Islet precursor cell (in vitro differentiated cells): ENCODE data around the gene OR2T34.
"Not testable (repeated sequence)": the region's sequence is repeated elsewhere in the genome, so short reads cannot be mapped to it uniquely, and the experiment has no call there.

ENCODE experiments used
- DNase-seq: peaks from one replicate; pipeline ENCODE4 v3.0.0-alpha.2; 2018

The OR2T34 gene

DNA sequence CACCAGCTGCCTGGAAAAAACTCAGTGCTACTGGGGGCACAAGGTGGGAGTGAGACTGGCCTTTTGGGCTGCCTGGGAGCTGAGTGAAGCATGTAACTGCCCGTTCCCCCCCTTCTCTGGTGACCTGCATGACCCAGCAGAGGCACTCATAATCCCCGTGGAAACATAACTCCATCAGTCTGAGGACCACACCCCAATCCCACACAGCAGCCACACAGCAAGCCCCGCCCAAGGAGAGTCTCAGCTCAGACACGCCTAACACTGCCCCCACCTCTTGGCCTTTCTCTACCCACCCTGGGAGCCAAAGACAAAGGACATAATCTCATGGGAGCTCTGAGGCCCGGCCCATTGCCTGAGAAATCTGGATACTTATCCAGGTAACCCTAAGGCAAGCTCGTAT, 23.5 kb downstream of the OR2T34 start:
- not testable (repeated sequence) for DNase-seq

DNA sequence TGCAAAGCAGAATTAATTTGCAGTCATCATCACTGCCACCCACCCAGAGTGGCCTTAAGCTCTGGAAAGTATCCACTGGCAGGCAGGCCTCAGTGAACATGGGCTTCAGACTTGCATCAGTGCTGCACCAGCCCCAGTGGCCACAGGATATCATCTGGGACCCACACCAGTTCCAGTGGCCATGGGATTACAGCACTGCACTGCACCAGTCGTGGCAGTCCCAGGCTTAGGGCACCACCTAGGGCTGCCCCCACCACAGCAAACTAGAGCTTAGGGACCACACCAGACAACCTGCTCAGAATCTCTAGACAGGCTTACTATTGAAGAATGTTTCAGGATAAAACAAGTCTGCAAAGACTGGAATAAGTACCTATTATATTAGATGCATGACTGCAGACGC, 27.2 kb downstream of the OR2T34 start:
- DNase-seq: not testable (repeated sequence)

DNA sequence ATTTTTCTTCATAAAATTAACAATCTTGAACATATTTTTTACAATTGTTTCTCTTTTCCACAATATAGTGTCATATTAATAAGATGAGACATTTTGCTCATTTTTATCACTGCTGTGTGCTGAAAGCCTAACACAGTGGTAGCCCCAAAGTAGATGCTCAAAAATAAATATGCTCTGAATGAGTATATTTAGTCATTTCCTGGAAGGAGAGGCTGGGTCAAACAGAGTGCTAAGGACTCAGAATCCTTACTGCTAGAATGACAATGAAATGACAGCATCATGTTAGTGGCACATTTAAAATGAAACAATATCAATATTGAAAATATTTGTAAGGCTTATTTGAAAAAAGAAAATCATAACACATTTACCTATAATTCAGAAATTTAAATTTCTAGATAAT, 37.1 kb downstream of the OR2T34 start:
- DNase-seq: not testable (repeated sequence)
